ENCODE measurements around the gene CAPN13.

Gene CAPN13

GRCh38 chr2:30684996-30685395 lies 122.2 kb downstream of the CAPN13 start:
- Mint-ChIP-seq H3K36me3 (ENCODE audit: low read depth) (no peaks in the 10 kb centered on the region), H3K27ac (no peak overlapping the region), H3K4me1 (ENCODE audit: low read depth) (no peaks in the 10 kb centered on the region), H3K27me3 (ENCODE audit: low read depth) (no peaks in the 10 kb centered on the region), H3K9me3 (no peaks in the 10 kb centered on the region), H3K4me3 (no peak overlapping the region)

- no peaks in the 10 kb centered on the region for H3K4me1 Mint-ChIP-seq (ENCODE audit: low read depth)
- no peak overlapping the region for H3K27ac Mint-ChIP-seq
- no peaks in the 10 kb centered on the region for H3K36me3 Mint-ChIP-seq (ENCODE audit: low read depth)
- H3K9me3 Mint-ChIP-seq = no peaks in the 10 kb centered on the region
- H3K27me3 Mint-ChIP-seq (ENCODE audit: low read depth) = no peaks in the 10 kb centered on the region
- H3K4me3 Mint-ChIP-seq = no peak overlapping the region
Observed at GRCh38 chr2:30684516-30684915, 122.7 kb downstream of the CAPN13 start.

- no peak overlapping the region for H3K4me3 Mint-ChIP-seq
- no peaks in the 10 kb centered on the region for H3K27me3 Mint-ChIP-seq (ENCODE audit: low read depth)
- no peaks in the 10 kb centered on the region for H3K4me1 Mint-ChIP-seq (ENCODE audit: low read depth)
- H3K27ac Mint-ChIP-seq = no peak overlapping the region
- H3K9me3 Mint-ChIP-seq = no peaks in the 10 kb centered on the region
- H3K36me3 Mint-ChIP-seq (ENCODE audit: low read depth) = no peaks in the 10 kb centered on the region
Observed at GRCh38 chr2:30684026-30684425, 123.2 kb downstream of the CAPN13 start.

GRCh38 chr2:30683236-30683956 lies 123.8 kb downstream of the CAPN13 start:
- H3K4me1 Mint-ChIP-seq (ENCODE audit: low read depth) = no peaks in the 10 kb centered on the region
- no peaks in the 10 kb centered on the region for H3K36me3 Mint-ChIP-seq (ENCODE audit: low read depth)
- no peak overlapping the region for H3K4me3 Mint-ChIP-seq
- H3K27me3 Mint-ChIP-seq (ENCODE audit: low read depth) = no peaks in the 10 kb centered on the region
- H3K27ac Mint-ChIP-seq = no peak overlapping the region
- H3K9me3 Mint-ChIP-seq = no peaks in the 10 kb centered on the region

- Mint-ChIP-seq H3K4me3 (no peak overlapping the region), H3K36me3 (ENCODE audit: low read depth) (no peaks in the 10 kb centered on the region), H3K27ac (no peak overlapping the region), H3K9me3 (no peaks in the 10 kb centered on the region), H3K4me1 (ENCODE audit: low read depth) (no peaks in the 10 kb centered on the region), H3K27me3 (ENCODE audit: low read depth) (no peaks in the 10 kb centered on the region)
Observed at GRCh38 chr2:30681022-30681421, 126.2 kb downstream of the CAPN13 start.

DNA sequence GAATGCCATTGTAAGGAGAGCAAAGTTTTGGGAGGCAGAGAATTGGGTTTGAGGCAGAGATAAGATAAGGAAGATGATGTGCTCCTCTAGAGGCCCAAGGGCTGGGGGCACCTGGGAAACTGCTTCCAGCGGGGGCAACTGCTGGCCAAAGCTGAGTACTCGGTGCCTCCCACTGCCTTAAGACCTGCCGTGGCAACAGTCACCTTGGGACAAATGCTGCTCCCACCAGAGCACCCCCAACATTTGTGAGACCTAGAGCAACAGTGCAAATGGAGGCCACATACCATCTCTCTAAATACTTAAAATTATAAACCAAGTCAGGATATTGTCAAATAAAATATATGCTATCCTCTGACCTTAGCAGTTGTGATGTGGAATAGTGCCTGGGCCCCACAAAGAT lies 127.1 kb downstream of the CAPN13 start:
- H3K9me3 Mint-ChIP-seq = no peaks in the 10 kb centered on the region
- no peak overlapping the region for H3K4me3 Mint-ChIP-seq
- no peaks in the 10 kb centered on the region for H3K4me1 Mint-ChIP-seq (ENCODE audit: low read depth)
- H3K27me3 Mint-ChIP-seq (ENCODE audit: low read depth) = no peaks in the 10 kb centered on the region
- H3K27ac Mint-ChIP-seq = no peak overlapping the region
- H3K36me3 Mint-ChIP-seq (ENCODE audit: low read depth) = no peaks in the 10 kb centered on the region

GRCh38 chr2:30679426-30680088 lies 127.7 kb downstream of the CAPN13 start:
- H3K27ac Mint-ChIP-seq = no peak overlapping the region
- H3K4me1 Mint-ChIP-seq (ENCODE audit: low read depth) = no peaks in the 10 kb centered on the region
- H3K9me3 Mint-ChIP-seq = no peaks in the 10 kb centered on the region

DNA sequence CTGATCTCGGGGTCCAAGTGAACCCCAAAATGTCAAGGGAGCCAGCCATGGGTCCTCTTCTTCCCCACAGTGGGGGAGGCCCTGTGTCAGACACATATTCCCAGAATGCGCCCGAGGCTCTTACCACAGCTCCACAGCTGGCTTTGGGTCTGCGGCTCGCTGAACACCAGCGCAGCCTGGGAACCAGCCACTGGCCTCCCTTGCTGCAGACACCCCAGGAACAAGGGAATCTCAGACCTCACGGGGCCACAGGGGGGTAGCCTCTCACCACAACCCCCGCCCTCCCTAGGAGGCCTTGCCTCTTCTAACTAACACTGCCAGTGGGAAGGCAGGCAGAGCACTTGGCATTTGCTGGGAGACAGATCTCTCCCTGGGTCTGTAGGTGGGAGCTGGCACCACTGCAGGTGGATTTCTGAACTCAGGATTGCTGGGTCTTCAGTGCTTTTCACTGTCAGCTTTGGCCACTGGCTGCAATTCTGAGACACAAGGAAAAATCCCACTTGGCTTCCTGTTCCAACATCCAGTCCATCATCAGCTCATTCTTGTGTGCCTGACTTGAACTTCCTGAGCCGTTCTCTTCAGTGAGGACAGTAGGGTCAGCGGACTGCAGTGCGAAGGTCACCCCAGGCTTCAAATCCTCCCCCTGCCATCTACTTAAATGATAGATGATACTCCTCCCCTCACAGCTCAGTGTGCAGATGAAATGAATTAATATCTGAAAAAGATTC lies 128.7 kb downstream of the CAPN13 start:
- no peak overlapping the region for H3K4me3 Mint-ChIP-seq
- H3K27ac Mint-ChIP-seq = no peak overlapping the region
- H3K9me3 Mint-ChIP-seq = no peaks in the 10 kb centered on the region
- no peaks in the 10 kb centered on the region for H3K36me3 Mint-ChIP-seq (ENCODE audit: low read depth)
- H3K4me1 Mint-ChIP-seq (ENCODE audit: low read depth) = no peaks in the 10 kb centered on the region
- H3K27me3 Mint-ChIP-seq (ENCODE audit: low read depth) = peaks cover 4% of the 10 kb centered on the region

More at GRCh38 chr2:30679426-30680088, 127.7 kb downstream of the CAPN13 start:
- no peak overlapping the region for H3K4me3 Mint-ChIP-seq
- H3K27me3 Mint-ChIP-seq (ENCODE audit: low read depth) = no peaks in the 10 kb centered on the region
- H3K36me3 Mint-ChIP-seq (ENCODE audit: low read depth) = no peaks in the 10 kb centered on the region

GRCh38 chr2:30677861-30678385 lies 129.3 kb downstream of the CAPN13 start:
- H3K4me1 Mint-ChIP-seq (ENCODE audit: low read depth) = no peaks in the 10 kb centered on the region
- no peaks in the 10 kb centered on the region for H3K9me3 Mint-ChIP-seq
- no peak overlapping the region for H3K27ac Mint-ChIP-seq
- peaks cover 7% of the 10 kb centered on the region for H3K27me3 Mint-ChIP-seq (ENCODE audit: low read depth)
- no peak overlapping the region for H3K4me3 Mint-ChIP-seq
- H3K36me3 Mint-ChIP-seq (ENCODE audit: low read depth) = no peaks in the 10 kb centered on the region

DNA sequence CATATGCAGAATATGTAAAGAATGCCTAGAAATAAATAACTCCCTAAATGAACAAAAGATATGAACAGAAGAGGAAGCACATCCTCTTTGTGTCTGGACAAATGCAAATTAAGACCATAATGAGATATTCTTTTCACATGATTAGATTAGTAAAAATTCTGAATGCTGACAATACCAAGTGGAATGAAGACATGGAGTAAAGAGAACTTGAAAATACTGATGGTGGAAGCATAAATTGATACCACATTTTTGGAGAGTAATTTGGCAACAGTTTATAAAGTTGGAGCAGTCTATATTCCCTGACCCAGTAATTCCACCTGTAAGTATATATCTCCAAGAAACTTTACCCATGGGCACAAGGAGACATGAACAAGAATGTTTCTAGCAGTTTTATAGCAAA lies 130.0 kb downstream of the CAPN13 start:
- no peaks in the 10 kb centered on the region for H3K4me1 Mint-ChIP-seq (ENCODE audit: low read depth)
- H3K36me3 Mint-ChIP-seq (ENCODE audit: low read depth) = no peaks in the 10 kb centered on the region
- H3K9me3 Mint-ChIP-seq = no peaks in the 10 kb centered on the region
- no peak overlapping the region for H3K27ac Mint-ChIP-seq
- peaks cover 11% of the 10 kb centered on the region for H3K27me3 Mint-ChIP-seq (ENCODE audit: low read depth)
- H3K4me3 Mint-ChIP-seq = no peak overlapping the region

GRCh38 chr2:30675758-30676157 lies 131.5 kb downstream of the CAPN13 start:
- Mint-ChIP-seq H3K27me3 (ENCODE audit: low read depth) (peaks cover 19% of the 10 kb centered on the region), H3K36me3 (ENCODE audit: low read depth) (no peaks in the 10 kb centered on the region), H3K27ac (no peak overlapping the region), H3K4me3 (no peak overlapping the region), H3K9me3 (peaks cover under 1% of the 10 kb centered on the region), H3K4me1 (ENCODE audit: low read depth) (no peaks in the 10 kb centered on the region)

GRCh38 chr2:30673127-30673526 lies 134.1 kb downstream of the CAPN13 start:
- H3K27me3 Mint-ChIP-seq (ENCODE audit: low read depth) = peaks cover 27% of the 10 kb centered on the region
- H3K36me3 Mint-ChIP-seq (ENCODE audit: low read depth) = no peaks in the 10 kb centered on the region
- no peak overlapping the region for H3K4me3 Mint-ChIP-seq
- peaks cover 20% of the 10 kb centered on the region for H3K9me3 Mint-ChIP-seq
- no peak overlapping the region for H3K27ac Mint-ChIP-seq
- H3K4me1 Mint-ChIP-seq (ENCODE audit: low read depth) = no peaks in the 10 kb centered on the region

Data from T-helper 1 cell treated with Interleukin-12 subunit alpha and Interleukin-12 subunit beta and Interleukin-4 antibody, amounts not matched to agents 30 μg/mL and 1 μg/mL, for 36 hours (primary cell).